Endothelial cell of umbilical vein (primary cell): ENCODE measurements around the gene ESCO1. TPM values are rescaled to one million over a fixed set of nuclear protein-coding genes. Genes with fewer than 3 reads are reported as not detected.

Experiments used
- BruUV-seq: library from RNA; stranded (reverse); fragments of 400-500 nt; replicated peaks from 2 replicates; lab custom pipeline; 2021; lab: Mats Ljungman, UMichigan
- CTCF ChIA-PET: fragments of 300-600, 350-600 bp; sonication (Branson Sonifier 250); formaldehyde crosslinking; loops from one replicate; lab custom pipeline; 2021; ENCODE audit warnings: antibody characterized with exemption, inconsistent platforms; lab: Charles Lee
- POLR2A ChIA-PET: fragments of 300-600, 350-600 bp; sonication (Branson Sonifier 250); formaldehyde crosslinking; loops from one replicate; lab custom pipeline; 2021; ENCODE audit warnings: antibody characterized with exemption, inconsistent platforms; lab: Charles Lee
- DNase-seq: peaks from one replicate; pipeline ENCODE4 v3.0.0-alpha.2; 2011; ENCODE audit warnings: low read depth, low spot score
- FAIRE-seq: peaks from 2 replicates; lab custom pipeline; 2011; peaks lifted over from hg19 to GRCh38; lab: Jason Lieb, UNC
- H2AFZ ChIP-seq: 2 replicates; pipeline ENCODE4 v1.6.0; 2012; ENCODE audit warnings: low read depth, low read length, control low read depth, inconsistent platforms
- H3K27ac ChIP-seq: 2 replicates; pipeline ENCODE4 v1.5.1; 2011; ENCODE audit warnings: low read depth, mild to moderate bottlenecking, control low read depth, low read length, moderate library complexity; ENCODE audit not compliant: insufficient read depth
- H3K27me3 ChIP-seq, 2 experiments: 2 replicates each; pipeline versions ENCODE4 v1.6.0 to v1.6.1; 2011; ENCODE audit warnings: low read length in 2 of 2, mixed read lengths in 1 of 2; ENCODE audit not compliant: control insufficient read depth in 2 of 2, insufficient read depth in 2 of 2
- H3K36me3 ChIP-seq, 2 experiments: 2 replicates in 1 of 2; 3 replicates in 1 of 2; pipeline ENCODE4 v1.5.1; 2011; ENCODE audit warnings: low read length in 2 of 2, mild to moderate bottlenecking in 1 of 2, moderate library complexity in 1 of 2; ENCODE audit not compliant: control insufficient read depth in 2 of 2, insufficient read depth in 2 of 2; ENCODE audit errors: extremely low read depth in 1 of 2
- H3K4me1 ChIP-seq: 3 replicates; pipeline ENCODE4 v1.5.1; 2011; ENCODE audit warnings: mild to moderate bottlenecking, low read length; ENCODE audit not compliant: control insufficient read depth, insufficient read depth; ENCODE audit errors: extremely low read depth
- H3K4me2 ChIP-seq: 2 replicates; pipeline ENCODE4 v1.6.1; 2011; ENCODE audit warnings: low read length, control low read depth, mixed read lengths; ENCODE audit not compliant: insufficient read depth
- H3K4me3 ChIP-seq, 3 experiments: fragments of 200-600 bp in 1 of 3; sonication (generic), shearing (Covaris generic) in 1 of 3; replicated peaks in 1 of 3; 2 replicates each; pipeline ENCODE4 v1.5.1; 2011 to 2016; ENCODE audit warnings: control low read depth in 3 of 3, low read length in 3 of 3, mild to moderate bottlenecking in 2 of 3, inconsistent platforms in 1 of 3, low read depth in 1 of 3, moderate library complexity in 1 of 3; ENCODE audit not compliant: insufficient read depth in 1 of 3
- H3K79me2 ChIP-seq: 2 replicates; pipeline ENCODE4 v1.6.0; 2012; ENCODE audit warnings: low read length, inconsistent platforms; ENCODE audit not compliant: control insufficient read depth, insufficient read depth
- H3K9ac ChIP-seq: replicated peaks from 2 replicates; pipeline ENCODE3; 2011; ENCODE audit warnings: low read length, control low read depth; ENCODE audit not compliant: insufficient read depth; ENCODE audit errors: extremely low read depth
- H3K9me1 ChIP-seq: replicated peaks from 3 replicates; pipeline ENCODE4 v1.6.0; 2011; ENCODE audit warnings: mild to moderate bottlenecking, low read length; ENCODE audit not compliant: control insufficient read depth, insufficient read depth; ENCODE audit errors: extremely low read depth
- H3K9me3 ChIP-seq: replicated peaks from 2 replicates; pipeline ENCODE4 v1.5.1; 2012; ENCODE audit warnings: low read length, inconsistent platforms; ENCODE audit not compliant: control insufficient read depth, insufficient read depth
- H4K20me1 ChIP-seq: replicated peaks from 2 replicates; pipeline ENCODE3; 2011; ENCODE audit warnings: mild to moderate bottlenecking, low read length; ENCODE audit not compliant: control insufficient read depth, insufficient read depth; ENCODE audit errors: extremely low read depth
- EZH2 ChIP-seq: IDR thresholded peaks from 2 replicates; pipeline ENCODE4 v1.6.1; 2012; ENCODE audit warnings: borderline replicate concordance, low read depth, mild to moderate bottlenecking, moderate library complexity, low read length, inconsistent platforms; ENCODE audit not compliant: severe bottlenecking
- FOS ChIP-seq: IDR thresholded peaks from 2 replicates; pipeline ENCODE4 v1.6.1; 2011; ENCODE audit warnings: mild to moderate bottlenecking, low read length, moderate library complexity, borderline replicate concordance; ENCODE audit not compliant: insufficient read depth
- GATA2 ChIP-seq: IDR thresholded peaks from 2 replicates; pipeline ENCODE4 v1.7.0; 2011; ENCODE audit warnings: low read depth, mild to moderate bottlenecking, moderate library complexity, mixed read lengths, low read length; ENCODE audit not compliant: insufficient read length, insufficient read depth
- JUN ChIP-seq: IDR thresholded peaks from 2 replicates; pipeline ENCODE4 v1.6.1; 2011; ENCODE audit warnings: borderline replicate concordance, low read depth; ENCODE audit not compliant: insufficient read length, insufficient read depth
- MYC ChIP-seq: IDR thresholded peaks from one replicate; pipeline ENCODE4 v1.6.1; 2011; ENCODE audit warnings: mild to moderate bottlenecking, low read depth, low read length
- POLR2A ChIP-seq: IDR thresholded peaks from 2 replicates; pipeline ENCODE4 v1.6.1; 2012; ENCODE audit warnings: low read depth, mild to moderate bottlenecking, control low read depth, low read length
- POLR2AphosphoS5 ChIP-seq: IDR thresholded peaks from 2 replicates; pipeline ENCODE4 v1.6.1; 2012; ENCODE audit warnings: low read depth, mild to moderate bottlenecking, control low read depth, low read length, moderate library complexity; ENCODE audit not compliant: insufficient read depth
- dilution Hi-C: fragments of 300-500 bp; cut with MboI; formaldehyde crosslinking; loops from one replicate; pipeline ENCODE4 v1.15.0; 2019; ENCODE audit warnings: low sequenced_read_pairs; ENCODE audit not compliant: extremely low pct_ligation_motif_present
- intact Hi-C: fragments of 100-400 bp; cut with micrococcal nuclease; formaldehyde crosslinking; loops from one replicate; pipeline ENCODE4 v1.10.0; 2022
- polyA plus RNA-seq, 4 experiments: library from polyadenylated mRNA; depleted of rRNA in 3 of 4; stranded (reverse) in 3 of 4; unstranded in 1 of 4; fragments of >200 nt; gene quantifications; 2 replicates each; pipeline versions ENCODE4 v1.2.1 to v1.2.3, GENCODE V29; 2011 to 2012; ENCODE audit warnings: missing spikeins in 1 of 4
- total RNA-seq: library from RNA; stranded (reverse); gene quantifications from 2 replicates; pipeline ENCODE4 v1.2.3, GENCODE V29; 2021
- TF ChIP-seq, protein P1 (sequence below): IDR thresholded peaks from 2 replicates; pipeline ENCODE4 v1.6.1; 2011; ENCODE audit not compliant: insufficient read depth, insufficient read length
- TF ChIP-seq, protein P2 (sequence below), 2 donors: IDR thresholded peaks; 1 replicate in 1 of 2; 2 replicates in 1 of 2; pipeline ENCODE4 v1.5.1; 2011; ENCODE audit warnings: low read length in 2 of 2, mild to moderate bottlenecking in 2 of 2, moderate library complexity in 2 of 2, control low read depth in 1 of 2, inconsistent platforms in 1 of 2, low read depth in 1 of 2; ENCODE audit not compliant: insufficient read depth in 1 of 2; ENCODE audit errors: extremely low read depth in 1 of 2

ESCO1 gene
- total and polyA plus RNA-seq, 2 donors (not counting 3 experiments of a cell fraction or from before 2014, with no cell fraction given), result 2.1 to 12.0 TPM

DNA sequence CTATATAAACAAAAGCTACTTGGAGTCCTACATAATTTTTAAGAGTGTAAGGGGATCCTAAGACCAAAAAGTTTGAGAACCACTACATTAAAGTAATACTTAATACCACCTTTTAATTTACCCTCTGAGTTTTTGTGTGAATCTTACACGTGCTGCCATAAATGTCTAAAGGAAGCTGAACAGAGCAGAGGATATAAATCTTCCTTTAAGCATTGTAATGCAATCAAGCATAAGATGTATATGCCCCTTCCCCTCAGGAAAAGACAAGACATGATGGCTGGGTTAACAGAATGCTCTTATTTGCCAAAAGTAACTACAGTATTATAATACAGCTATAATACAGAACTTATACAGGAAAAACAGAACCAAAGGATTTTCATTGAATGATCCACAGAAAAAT is 2.9 kb downstream of the ESCO1 start:
- no peak for FAIRE-seq
- TF ChIP-seq MYC (no peak), EZH2 (no peak), JUN (no peak), FOS (no peak), POLR2A (no peak), POLR2AphosphoS5 (no peak), GATA2 (no peak)
- TF ChIP-seq, protein P1, sequence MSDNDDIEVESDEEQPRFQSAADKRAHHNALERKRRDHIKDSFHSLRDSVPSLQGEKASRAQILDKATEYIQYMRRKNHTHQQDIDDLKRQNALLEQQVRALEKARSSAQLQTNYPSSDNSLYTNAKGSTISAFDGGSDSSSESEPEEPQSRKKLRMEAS, result no peak
- TF ChIP-seq, protein P2, sequence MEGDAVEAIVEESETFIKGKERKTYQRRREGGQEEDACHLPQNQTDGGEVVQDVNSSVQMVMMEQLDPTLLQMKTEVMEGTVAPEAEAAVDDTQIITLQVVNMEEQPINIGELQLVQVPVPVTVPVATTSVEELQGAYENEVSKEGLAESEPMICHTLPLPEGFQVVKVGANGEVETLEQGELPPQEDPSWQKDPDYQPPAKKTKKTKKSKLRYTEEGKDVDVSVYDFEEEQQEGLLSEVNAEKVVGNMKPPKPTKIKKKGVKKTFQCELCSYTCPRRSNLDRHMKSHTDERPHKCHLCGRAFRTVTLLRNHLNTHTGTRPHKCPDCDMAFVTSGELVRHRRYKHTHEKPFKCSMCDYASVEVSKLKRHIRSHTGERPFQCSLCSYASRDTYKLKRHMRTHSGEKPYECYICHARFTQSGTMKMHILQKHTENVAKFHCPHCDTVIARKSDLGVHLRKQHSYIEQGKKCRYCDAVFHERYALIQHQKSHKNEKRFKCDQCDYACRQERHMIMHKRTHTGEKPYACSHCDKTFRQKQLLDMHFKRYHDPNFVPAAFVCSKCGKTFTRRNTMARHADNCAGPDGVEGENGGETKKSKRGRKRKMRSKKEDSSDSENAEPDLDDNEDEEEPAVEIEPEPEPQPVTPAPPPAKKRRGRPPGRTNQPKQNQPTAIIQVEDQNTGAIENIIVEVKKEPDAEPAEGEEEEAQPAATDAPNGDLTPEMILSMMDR (IDR thresholded peaks at IDR 0.05; ENCODE audit: extremely low read depth in 1 of 2, insufficient read depth in 1 of 2, low read depth in 1 of 2, low read length in 2 of 2), result no peak
- POLR2A ChIA-PET, result no interaction called here
- Histone ChIP-seq H3K9me3 (no peaks in the 10 kb centered on the region), H3K27me3 (no peaks in the 10 kb centered on the region), H3K4me2 (no peak overlapping the region), H2AFZ (no peak overlapping the region), H3K27ac (no peak overlapping the region), H3K4me1 (no peaks in the 10 kb centered on the region), H3K9ac (no peak overlapping the region), H4K20me1 (no peaks in the 10 kb centered on the region), H3K36me3 (no peaks in the 10 kb centered on the region), H3K4me3 (no peak overlapping the region), H3K79me2 (peaks cover 47% of the 10 kb centered on the region), H3K9me1 (no peaks in the 10 kb centered on the region)
- intact Hi-C loops (no loop called here), dilution Hi-C loops (no loop called here)
- CTCF ChIA-PET, result interaction anchor here (1.1 to 1.3 kb wide), 2 partner anchors 24 to 403 kb away, joined by 4 read pairs; no protein-coding TSS in a partner anchor
- no TSS peak for BruUV-seq
- no peak for DNase-seq
